ENCODE results near the gene UBE3C.

Gene UBE3C

GRCh38 chr7:157235357-157236333 lies 96.9 kb downstream of the UBE3C start:
- H3K4me3 ChIP-seq (ENCODE audit: low read depth, low read length): no peak overlapping the region
- ChIA-PET CTCF (interaction anchor here (1.1 to 14.4 kb wide), 3 partner anchors 14 to 38 kb away, joined by 4 to 159 read pairs (median 6); no protein-coding TSS in a partner anchor), POLR2A (no interaction called here)
- no peak for TF ChIP-seq CTCF (IDR thresholded peaks at IDR 0.05; ENCODE audit: insufficient read depth, low read length, missing control alignments)
- DNase-seq (ENCODE audit: low read depth, low spot score): no peak

- no peak for DNase-seq (ENCODE audit: low read depth, low spot score)
- ChIA-PET POLR2A (no interaction called here), CTCF (interaction anchor here (0.6 to 14.4 kb wide), 6 partner anchors 11 to 288 kb away, joined by 3 to 159 read pairs (median 4); no protein-coding TSS in a partner anchor)
- no peak overlapping the region for H3K4me3 ChIP-seq (ENCODE audit: low read depth, low read length)
- TF ChIP-seq CTCF (IDR thresholded peaks at IDR 0.05; ENCODE audit: insufficient read depth, low read length, missing control alignments): no peak
Observed at GRCh38 chr7:157238087-157238486, 99.4 kb downstream of the UBE3C start.

- ChIA-PET POLR2A (no interaction called here), CTCF (interaction anchor here (1.0 to 14.4 kb wide), 7 partner anchors 10 to 34 kb away, joined by 3 to 159 read pairs (median 4); no protein-coding TSS in a partner anchor)
- no peak for TF ChIP-seq CTCF (IDR thresholded peaks at IDR 0.05; ENCODE audit: insufficient read depth, low read length, missing control alignments)
- H3K4me3 ChIP-seq (ENCODE audit: low read depth, low read length): no peak overlapping the region
- no peak for DNase-seq (ENCODE audit: low read depth, low spot score)
Observed at GRCh38 chr7:157239571-157240270, 101.0 kb downstream of the UBE3C start.

GRCh38 chr7:157241631-157242030 lies 102.9 kb downstream of the UBE3C start:
- ChIA-PET CTCF (interaction anchor here (14.4 kb wide), 1 partner anchor 8 kb away, joined by 159 read pairs; no protein-coding TSS in a partner anchor), POLR2A (no interaction called here)
- H3K4me3 ChIP-seq (ENCODE audit: low read depth, low read length): no peak overlapping the region
- TF ChIP-seq CTCF (IDR thresholded peaks at IDR 0.05; ENCODE audit: insufficient read depth, low read length, missing control alignments): no peak
- DNase-seq (ENCODE audit: low read depth, low spot score): no peak

- CTCF ChIA-PET: interaction anchor here (0.7 to 2.0 kb wide), 3 partner anchors 20 to 96 kb away, joined by 3 to 5 read pairs (median 4); no protein-coding TSS in a partner anchor
- TF ChIP-seq CTCF (IDR thresholded peaks at IDR 0.05; ENCODE audit: insufficient read depth, low read length, missing control alignments): no peak
- no peak overlapping the region for H3K4me3 ChIP-seq (ENCODE audit: low read depth, low read length)
- POLR2A ChIA-PET: no interaction called here
- DNase-seq (ENCODE audit: low read depth, low spot score): no peak
Observed at GRCh38 chr7:157244516-157245294, 106.0 kb downstream of the UBE3C start.
